Stomach (tissue), 9 donors: Measurements from ENCODE around the gene MYPN. TPM values are rescaled to one million over a fixed set of nuclear protein-coding genes. Genes with fewer than 3 reads are reported as not detected.

Source experiments
- DNase-seq, 2 donors: peaks; one replicate each; pipeline versions ENCODE4 v3.0.0 to v3.0.0-alpha.2; 2013 to 2019
- H3K27ac ChIP-seq, 5 donors: fragments of 200-600 bp in 4 of 5; sonication (generic) in 4 of 5; one replicate each; pipeline ENCODE4 v1.5.1; 2013 to 2019; ENCODE audit warnings: mild to moderate bottlenecking in 1 of 5, moderate library complexity in 1 of 5
- H3K27me3 ChIP-seq, 3 donors: fragments of 200-600 bp; sonication (generic); one replicate each; pipeline ENCODE4 v1.5.1; 2017 to 2019; ENCODE audit warnings: mixed run types in 1 of 3
- H3K36me3 ChIP-seq, 4 donors: fragments of 200-600 bp; sonication (generic); 1 replicate in 3 of 4; 2 replicates in 1 of 4; pipeline ENCODE4 v1.5.1; 2016 to 2019
- H3K4me1 ChIP-seq, 4 donors: fragments of 200-600 bp; sonication (generic); one replicate each; pipeline ENCODE4 v1.5.1; 2016 to 2019
- H3K4me3 ChIP-seq, 4 donors: fragments of 200-600 bp; sonication (generic) in 3 of 4; one replicate each; pipeline ENCODE4 v1.5.1; 2016 to 2019; ENCODE audit warnings: mild to moderate bottlenecking in 1 of 4
- H3K9me3 ChIP-seq, 4 donors: fragments of 200-600 bp; sonication (generic); one replicate each; pipeline ENCODE4 v1.5.1; 2016 to 2019
- CTCF ChIP-seq, 7 experiments: fragments of 450-650 bp in 4 of 7; fragments of 200-600 bp in 3 of 7; sonication (generic) in 3 of 7; IDR thresholded peaks; one replicate each; pipeline ENCODE4 v1.5.1; 2016 to 2019; ENCODE audit warnings: antibody characterized with exemption in 7 of 7, control low read depth in 2 of 7, mild to moderate bottlenecking in 1 of 7
- EP300 ChIP-seq: sonication (generic); formaldehyde crosslinking; IDR thresholded peaks from one replicate; pipeline ENCODE4 v1.6.1; 2017; ENCODE audit warnings: antibody characterized with exemption
- POLR2A ChIP-seq, 4 donors: fragments of 450-650 bp; IDR thresholded peaks; one replicate each; pipeline ENCODE4 v1.6.1; 2016; ENCODE audit warnings: antibody characterized with exemption in 4 of 4, control low read depth in 2 of 4, mild to moderate bottlenecking in 1 of 4, moderate library complexity in 1 of 4
- POLR2AphosphoS5 ChIP-seq, 3 donors: sonication (generic); formaldehyde crosslinking; IDR thresholded peaks; one replicate each; pipeline ENCODE4 v1.6.1; 2016; ENCODE audit warnings: antibody characterized with exemption in 3 of 3
- WGBS, 5 donors: extraction: QIAGEN DNeasy Blood & Tissue Kit in 3 of 5; methylation state at CpG; one replicate each; pipeline versions ENCODE4 v1.1.5 to v1.1.7; 2013 to 2018; 5-methylcytosine and 5-hydroxymethylcytosine counted together
- intact Hi-C: fragments of 100-400 bp; cut with DNase I; formaldehyde crosslinking; loops from one replicate; pipeline ENCODE4 v1.15.1; 2023; ENCODE audit warnings: low total_unique reads
- polyA plus RNA-seq, 3 donors: library from polyadenylated mRNA; stranded (reverse); fragments of 200-250 nt; gene quantifications; one replicate each; pipeline ENCODE4 v1.2.3, GENCODE V29; 2013
- total RNA-seq, 5 donors: library from RNA; depleted of rRNA; stranded (reverse); fragments of >200 nt; gene quantifications; one replicate each; pipeline versions ENCODE4 v1.1.0 to v1.2.3, GENCODE V29; 2014 to 2016
- donor health status: healthy with polysubstance abuse.
- donor health status: Bipolar disorder and iron deficiency.
- donor health status: healthy.

MYPN gene
- total and polyA plus RNA-seq, 8 donors, result 0.06 to 0.76 (median 0.40) TPM; not detected in 4

GRCh38 chr10:68103261-68103878 is 5.9 kb upstream of the MYPN start:
- Histone ChIP-seq H3K4me3 (no peak overlapping the region), H3K4me1 (peaks cover 0 to 9% (median 6%) of the 10 kb centered on the region in 4 donors), H3K36me3 (no peaks in the 10 kb centered on the region), H3K9me3 (no peaks in the 10 kb centered on the region), H3K27ac (no peak overlapping the region), H3K27me3 (no peaks in the 10 kb centered on the region)
- TF ChIP-seq POLR2AphosphoS5 (IDR thresholded peaks at IDR 0.05), result no peak
- no peak for TF ChIP-seq POLR2A (IDR thresholded peaks at IDR 0.05)
- TF ChIP-seq EP300, result no peak
- TF ChIP-seq CTCF (IDR thresholded peaks at IDR 0.05), result no peak
- 72 to 86% (median 81%) methylated on average over 4 of the region's 4 CpGs for WGBS, 5 donors
- intact Hi-C loops, result no loop called here
- DNase-seq, result no peak

- Histone ChIP-seq H3K4me3 (no peak overlapping the region), H3K27me3 (no peaks in the 10 kb centered on the region), H3K4me1 (peaks cover 0 to 9% (median 6%) of the 10 kb centered on the region in 4 donors), H3K27ac (no peak overlapping the region), H3K36me3 (no peaks in the 10 kb centered on the region), H3K9me3 (no peaks in the 10 kb centered on the region)
- TF ChIP-seq CTCF (IDR thresholded peaks at IDR 0.05) (no peak), EP300 (no peak), POLR2AphosphoS5 (IDR thresholded peaks at IDR 0.05) (no peak), POLR2A (IDR thresholded peaks at IDR 0.05) (no peak)
- 83 to 99% (median 98%) methylated on average over 3 of the region's 3 CpGs for WGBS, 5 donors
- intact Hi-C loops, result no loop called here
- DNase-seq, result no peak
Measured at GRCh38 chr10:68103901-68104300, 5.4 kb upstream of the MYPN start.

- H3K27ac ChIP-seq, result no peak overlapping the region
- no peaks in the 10 kb centered on the region for H3K9me3 ChIP-seq
- H3K4me3 ChIP-seq, result no peak overlapping the region
- TF ChIP-seq POLR2A (IDR thresholded peaks at IDR 0.05) (no peak), EP300 (no peak), CTCF (IDR thresholded peaks at IDR 0.05) (no peak), POLR2AphosphoS5 (IDR thresholded peaks at IDR 0.05) (no peak)
- H3K27me3 ChIP-seq, result no peaks in the 10 kb centered on the region
- no peaks in the 10 kb centered on the region for H3K36me3 ChIP-seq
- 64 to 74% (median 71%) methylated on average over 3 of the region's 3 CpGs for WGBS, 5 donors
- no peak for DNase-seq
- peaks cover 0 to 17% (median 7%) of the 10 kb centered on the region in 4 donors for H3K4me1 ChIP-seq
- intact Hi-C loops, result no loop called here
Measured at GRCh38 chr10:68105820-68106219, 3.5 kb upstream of the MYPN start.

- H3K27me3 ChIP-seq, result no peaks in the 10 kb centered on the region
- no peaks in the 10 kb centered on the region for H3K36me3 ChIP-seq
- intact Hi-C loops, result no loop called here
- H3K27ac ChIP-seq, result no peak overlapping the region
- no peaks in the 10 kb centered on the region for H3K9me3 ChIP-seq
- H3K4me1 ChIP-seq, result peaks cover 0 to 17% (median 7%) of the 10 kb centered on the region in 4 donors
- no peak for TF ChIP-seq POLR2AphosphoS5 (IDR thresholded peaks at IDR 0.05)
- TF ChIP-seq EP300, result no peak
- no peak for TF ChIP-seq POLR2A (IDR thresholded peaks at IDR 0.05)
- TF ChIP-seq CTCF (IDR thresholded peaks at IDR 0.05), result no peak
- no peak for DNase-seq
- 47 to 65% (median 59%) methylated on average over 3 of the region's 3 CpGs for WGBS, 5 donors
- no peak overlapping the region for H3K4me3 ChIP-seq
Measured at GRCh38 chr10:68106656-68107055, 2.6 kb upstream of the MYPN start.
